NCI-H526 (cell line): ENCODE data around the gene GRIP2.

Source experiments
- DNase-seq, 2 experiments: peaks; one replicate each; lab custom pipeline; 2025; lab: John Stamatoyannopoulos, UW

The GRIP2 gene

DNA sequence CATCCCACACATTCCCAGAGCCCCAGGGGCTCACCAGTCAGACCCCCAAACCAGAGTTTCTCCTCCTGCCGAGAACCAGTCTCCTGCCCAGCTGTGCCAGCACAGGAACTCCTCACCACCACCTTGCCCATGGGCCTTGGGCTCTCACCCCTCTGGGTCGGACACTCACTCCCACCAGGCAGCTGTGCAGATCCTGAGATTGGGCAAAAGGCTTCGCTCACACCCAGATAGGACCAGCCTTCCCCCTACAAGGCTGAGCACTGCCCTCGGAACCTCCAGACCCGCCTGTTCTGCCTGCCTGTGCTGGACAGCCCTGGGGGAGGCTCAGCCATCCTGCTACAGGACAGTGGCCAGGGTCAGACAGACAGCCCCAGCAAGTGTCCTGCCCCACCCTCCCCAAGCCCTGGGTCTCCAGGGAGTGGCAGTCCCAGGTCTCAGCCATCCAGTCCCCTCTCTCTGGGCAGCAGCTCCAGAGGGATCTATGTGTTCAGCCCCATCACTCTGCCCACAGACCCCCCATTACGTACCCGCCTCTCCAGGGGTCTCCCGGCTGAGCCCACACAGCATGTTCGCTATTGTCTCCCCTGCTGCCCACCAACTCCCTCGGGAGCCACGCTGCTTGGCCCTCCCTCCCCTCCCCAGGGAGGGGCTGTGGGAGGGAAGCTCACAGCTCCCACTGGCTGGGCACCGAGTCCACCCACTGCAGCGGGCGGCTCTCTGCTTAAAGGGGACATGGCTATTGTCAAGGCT lies at the start of gene GRIP2:
Gene GRIP2 (minus strand): TSS at position 601 of the 750 bp plus-strand sequence. CDS start 34 bp downstream, at position 567.
- DNase-seq, result peak in 1 of 2 experiments; percentile 48

DNA sequence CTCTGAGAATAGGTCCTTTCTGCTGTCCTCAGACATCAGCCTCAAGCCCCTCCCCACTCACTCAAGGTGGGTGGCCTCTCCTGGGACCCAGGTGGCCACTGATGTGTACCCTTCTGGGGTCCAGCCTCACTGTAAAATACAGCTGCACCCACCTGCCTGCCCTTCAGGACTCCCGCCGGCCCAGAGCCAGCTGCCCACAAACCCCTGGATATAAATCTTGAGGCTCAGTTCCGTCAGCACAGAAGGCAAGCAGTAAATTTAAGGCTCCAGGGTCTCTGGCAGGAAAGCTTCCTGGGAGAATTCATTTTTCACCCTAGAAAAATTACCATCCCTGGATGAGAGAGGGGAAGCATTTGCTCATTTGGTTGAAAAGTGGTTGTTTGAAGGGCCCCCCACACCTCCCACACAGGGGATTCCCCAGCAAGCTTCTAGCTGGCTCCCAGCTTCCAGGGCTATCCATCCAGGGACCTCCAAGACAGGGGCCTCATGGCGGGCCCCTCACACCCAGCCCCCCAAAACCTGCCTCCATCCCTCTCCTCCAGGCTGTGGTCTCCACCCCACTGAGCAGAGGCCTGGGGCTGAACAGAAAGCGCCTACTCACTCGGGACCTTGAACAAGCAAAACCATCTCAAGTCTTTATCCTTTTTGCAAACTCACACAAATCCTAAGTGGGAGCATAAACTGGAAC lies 48.4 kb upstream of the GRIP2 start:
- no peak for DNase-seq

DNA sequence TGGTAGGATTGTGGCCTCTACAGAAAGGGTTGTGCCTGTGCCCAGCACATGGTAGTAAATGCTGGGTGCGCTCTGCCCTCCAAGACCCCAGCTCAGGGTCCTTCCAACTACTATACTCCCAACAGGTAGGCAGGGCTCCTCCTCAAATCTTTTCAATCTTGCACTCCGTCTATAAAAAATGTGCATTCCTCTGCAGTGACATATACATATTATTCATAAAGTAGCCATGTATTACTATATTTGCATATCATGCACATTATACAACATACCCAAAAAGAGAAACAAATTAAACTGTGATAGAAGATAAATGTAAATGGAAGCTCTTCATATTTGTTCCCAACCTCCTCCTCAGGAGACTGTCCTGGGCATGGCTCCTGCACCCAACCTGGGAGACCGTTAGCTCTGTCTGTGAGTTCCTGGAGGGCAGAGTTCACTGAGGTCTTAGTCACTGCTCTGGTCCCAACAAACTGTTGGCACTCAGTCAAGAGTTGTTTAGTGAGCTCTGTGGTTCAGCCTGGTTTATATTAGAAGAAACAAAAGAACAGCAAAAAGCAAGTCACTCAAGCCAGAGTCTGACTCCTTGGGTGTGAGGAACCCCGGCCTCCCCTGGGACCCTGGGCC lies 47.7 kb upstream of the GRIP2 start:
- no peak for DNase-seq

DNA sequence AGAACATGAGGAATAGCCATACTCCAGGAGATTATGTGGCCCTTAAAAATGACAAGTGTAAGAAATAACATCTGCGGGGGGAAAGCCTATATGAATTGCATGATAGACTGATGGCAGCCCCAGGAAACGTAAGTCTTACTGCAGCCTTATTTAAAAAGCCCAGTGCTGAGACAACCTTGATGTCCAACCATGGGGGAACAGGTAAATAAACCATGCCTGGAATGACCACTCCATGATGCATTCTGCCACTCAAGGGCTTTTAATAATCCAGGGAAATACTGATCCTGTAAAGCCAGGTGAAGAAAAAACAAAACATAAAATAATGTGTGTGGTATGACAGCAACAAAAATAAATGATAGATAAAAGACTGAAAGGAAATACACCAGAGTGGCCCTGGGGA lies 46.5 kb upstream of the GRIP2 start:
- DNase-seq, result no peak

DNA sequence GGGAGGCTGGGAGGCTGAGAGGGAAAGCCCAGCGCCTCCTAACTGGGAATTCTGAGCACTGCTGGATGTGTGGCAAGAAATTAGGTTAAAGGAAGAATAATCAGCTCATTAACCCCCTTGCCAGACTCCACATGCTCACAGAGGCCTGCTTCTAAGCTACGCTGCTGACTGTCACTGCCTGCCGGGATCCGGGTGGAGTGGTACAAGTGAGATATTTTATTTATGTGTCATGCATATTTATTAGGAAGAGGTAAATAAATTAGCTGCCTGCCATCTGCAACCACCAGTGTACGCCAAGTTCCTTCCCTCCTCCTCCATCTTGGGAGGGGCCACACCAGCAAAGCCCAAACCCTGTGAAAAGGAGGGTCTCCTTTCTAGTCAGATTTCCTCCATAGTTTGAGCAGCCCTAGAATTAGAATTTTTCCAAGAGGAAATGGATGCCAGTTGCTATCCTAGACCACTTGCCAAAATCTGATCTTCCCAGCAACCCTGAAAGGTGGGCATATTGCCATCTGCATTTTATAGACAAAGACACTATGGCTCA lies 43.5 kb upstream of the GRIP2 start:
- DNase-seq, result no peak

DNA sequence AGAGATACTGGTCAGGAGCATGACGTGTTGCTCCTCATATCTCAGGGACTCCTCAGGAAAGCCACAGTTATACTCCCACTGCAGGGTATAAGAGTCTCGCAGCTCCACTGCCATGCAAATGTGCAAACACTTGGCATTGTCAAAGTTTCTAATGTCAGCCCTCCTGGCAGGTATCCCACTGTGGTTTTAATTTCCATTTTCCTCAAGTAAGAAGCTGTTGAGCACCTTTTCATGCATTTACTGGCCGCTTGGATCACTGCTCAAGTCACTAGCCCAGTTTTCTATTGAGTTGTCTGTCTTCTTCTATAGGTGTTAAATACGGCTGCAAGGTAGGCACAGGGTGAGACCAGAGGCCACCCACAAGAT lies 41.9 kb upstream of the GRIP2 start:
- DNase-seq, result no peak

DNA sequence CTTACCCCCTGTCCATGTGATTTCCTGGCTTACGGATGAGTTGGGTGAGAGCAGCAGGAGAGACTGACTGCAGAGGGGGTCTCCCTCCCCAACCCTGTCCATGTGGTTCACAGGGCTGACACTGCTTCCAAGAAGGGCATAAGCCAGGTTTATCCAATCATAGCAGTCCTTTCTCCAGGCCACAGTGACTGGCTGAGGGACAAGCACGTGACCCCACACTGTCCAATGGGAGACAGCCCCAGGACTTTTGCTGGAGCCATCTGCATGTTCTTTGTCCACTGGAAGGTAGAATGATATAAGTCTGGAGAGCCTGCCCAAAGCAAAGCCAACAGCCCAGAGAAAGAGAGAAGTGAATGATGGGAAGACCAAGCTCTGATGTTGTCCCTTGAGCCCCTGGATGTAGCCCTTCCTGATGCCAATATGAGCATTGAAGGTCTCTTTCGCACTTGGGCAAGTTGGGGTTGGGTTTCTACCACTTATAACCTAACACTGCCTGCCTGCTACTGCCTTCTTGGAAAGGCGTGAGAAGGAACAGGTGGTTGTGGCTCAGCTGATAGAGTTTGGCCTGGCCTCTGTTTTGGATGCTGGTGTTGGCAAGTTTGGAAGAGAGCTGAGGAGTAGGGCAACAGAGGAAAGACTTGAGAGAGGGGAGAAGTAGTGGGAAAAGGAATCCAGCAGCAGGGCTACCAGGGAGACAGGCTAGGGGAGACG lies 41.3 kb upstream of the GRIP2 start:
- peak in 1 of 2 experiments; percentile 6 for DNase-seq

DNA sequence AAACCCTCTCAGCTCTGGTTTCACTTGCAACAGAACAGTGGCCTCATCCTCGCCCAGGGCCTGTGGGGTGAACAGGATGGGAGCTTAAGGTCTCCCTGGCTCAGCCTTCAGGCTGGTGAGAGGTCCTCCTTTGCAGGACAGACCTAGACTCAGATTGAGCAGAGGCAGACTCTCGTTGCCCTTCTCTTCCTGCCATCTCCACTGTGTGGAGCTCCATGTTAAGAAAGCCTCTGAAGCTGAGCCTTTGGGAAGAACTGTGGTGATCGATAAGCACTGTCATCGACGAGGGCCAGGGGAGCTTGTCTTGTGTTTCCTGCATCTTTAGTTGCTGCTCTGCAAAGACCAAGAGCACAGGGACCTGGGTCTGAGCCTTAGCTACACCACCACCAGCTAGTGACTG lies 37.8 kb upstream of the GRIP2 start:
- DNase-seq, result no peak

DNA sequence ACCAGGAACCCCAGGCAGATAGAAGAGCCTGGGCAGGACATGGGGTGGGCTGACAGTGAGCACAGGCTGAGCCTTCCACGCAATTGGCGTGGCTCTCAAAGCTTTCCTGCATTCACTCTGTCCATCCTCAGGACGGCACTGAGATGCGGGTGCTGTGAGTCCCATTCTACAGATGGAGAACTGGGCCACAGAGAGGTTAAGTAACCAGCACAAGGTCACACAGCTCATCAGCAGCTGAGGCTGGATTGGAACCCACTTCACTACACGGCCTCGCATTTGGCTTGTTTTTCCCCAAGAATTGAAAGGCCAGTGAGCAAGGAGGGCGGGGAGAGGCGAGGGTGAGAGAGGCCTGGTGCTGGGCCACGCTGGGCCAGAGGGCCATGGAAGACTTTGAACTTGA lies 36.0 kb upstream of the GRIP2 start:
- no peak for DNase-seq

DNA sequence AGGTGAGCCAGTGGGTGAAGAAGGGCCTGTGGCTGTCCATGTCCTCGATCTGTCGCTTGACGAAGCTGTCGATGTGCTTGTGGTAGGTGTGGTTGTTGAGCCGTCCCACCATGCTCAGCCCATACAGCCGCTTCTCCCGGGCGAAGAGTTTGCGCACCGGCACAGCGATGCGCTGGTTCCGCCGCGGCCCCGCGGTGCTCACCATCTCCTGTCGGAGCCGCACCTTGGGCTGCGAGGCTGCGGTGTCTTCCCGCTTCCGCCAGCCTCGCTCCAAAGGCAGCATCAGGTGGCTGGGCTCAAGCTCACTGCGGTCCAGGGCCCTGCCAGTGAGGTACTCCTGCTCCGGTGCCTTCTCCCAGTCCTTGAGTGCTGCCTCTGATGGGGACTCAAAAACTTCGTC lies 34.0 kb upstream of the GRIP2 start:
- no peak for DNase-seq

DNA sequence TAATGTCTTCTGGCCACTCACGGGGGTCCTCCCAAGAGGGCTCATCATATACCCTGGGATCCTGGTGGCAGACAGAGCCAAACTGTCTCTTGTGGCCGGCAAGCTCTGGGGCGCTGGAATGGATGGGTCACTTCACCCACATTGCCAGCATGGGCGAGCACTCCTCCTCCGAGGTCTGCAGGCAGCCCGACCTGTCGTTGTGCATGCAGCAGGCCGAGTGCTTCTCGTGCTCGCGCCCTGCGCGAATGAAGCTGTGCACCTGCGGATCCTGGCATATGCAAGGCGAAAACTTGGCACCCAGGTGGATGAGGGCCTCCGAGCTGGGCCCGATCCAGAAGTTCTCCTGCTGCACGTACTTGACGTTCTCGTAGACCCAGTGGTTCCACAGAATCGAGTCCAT lies 33.6 kb upstream of the GRIP2 start:
- no peak for DNase-seq

DNA sequence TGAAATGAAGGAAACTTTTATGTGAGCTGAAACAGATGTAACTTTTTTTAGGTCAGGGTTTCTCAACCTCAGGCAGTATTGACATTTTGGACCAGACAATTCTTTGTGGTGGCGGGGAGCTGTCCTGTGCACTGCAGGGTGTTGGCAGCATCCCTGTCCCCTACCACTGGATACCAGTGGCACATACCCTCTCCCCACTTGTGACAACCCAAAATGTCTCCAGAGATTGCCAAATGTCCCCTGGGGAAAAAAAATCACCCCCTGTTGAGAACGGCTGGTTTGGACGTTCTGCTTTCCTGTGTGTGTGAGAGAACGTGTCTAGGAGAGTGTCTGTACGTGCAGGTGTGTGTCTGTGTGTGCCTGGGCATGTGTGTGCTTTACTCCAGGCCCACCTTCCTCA lies 30.7 kb upstream of the GRIP2 start:
- DNase-seq, result no peak

DNA sequence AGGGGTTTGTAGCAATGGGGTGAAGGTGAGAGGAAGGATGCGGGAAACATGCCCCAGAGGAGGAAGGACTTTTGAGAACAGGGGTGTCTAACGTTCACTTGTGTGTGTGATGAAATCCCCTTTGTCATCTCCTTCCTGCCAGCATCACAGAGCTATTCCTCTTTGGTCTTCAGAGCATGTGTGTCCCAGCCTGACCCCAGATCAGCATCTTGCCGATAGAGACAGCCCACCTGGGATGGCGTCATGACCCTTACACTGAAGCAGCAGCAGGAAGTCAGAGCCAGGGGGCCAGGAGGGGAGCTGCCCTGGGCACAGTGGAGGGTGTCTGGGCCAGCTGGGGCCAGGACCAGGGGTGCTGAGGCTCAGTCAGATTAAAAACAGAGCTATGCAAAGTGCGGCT lies 29.9 kb upstream of the GRIP2 start:
- no peak for DNase-seq

DNA sequence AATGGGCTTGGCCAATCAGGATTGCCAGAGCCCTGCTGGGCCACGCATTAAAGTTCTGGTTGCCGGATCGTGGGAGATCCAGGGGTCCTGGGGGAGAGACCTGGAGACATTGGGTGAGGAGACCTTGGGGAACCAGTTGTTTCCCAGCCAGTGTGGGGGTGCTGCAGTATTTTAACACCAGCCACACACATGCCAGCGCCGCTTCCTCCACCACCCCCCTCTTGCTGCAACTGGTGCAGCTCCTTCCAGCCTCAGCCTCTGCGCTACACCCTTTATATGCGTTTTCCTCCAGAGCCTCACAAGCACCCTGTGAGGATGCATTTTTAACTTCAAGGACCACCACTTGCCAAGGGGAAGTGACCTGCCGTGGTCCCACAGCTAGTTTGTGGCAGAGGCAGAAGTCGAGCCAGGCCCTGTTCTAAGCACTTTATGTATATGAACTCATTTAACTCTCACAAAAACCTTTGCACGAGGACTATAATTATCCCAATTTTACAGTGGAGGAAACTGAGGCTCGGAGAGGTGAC lies 29.4 kb upstream of the GRIP2 start:
- no peak for DNase-seq

DNA sequence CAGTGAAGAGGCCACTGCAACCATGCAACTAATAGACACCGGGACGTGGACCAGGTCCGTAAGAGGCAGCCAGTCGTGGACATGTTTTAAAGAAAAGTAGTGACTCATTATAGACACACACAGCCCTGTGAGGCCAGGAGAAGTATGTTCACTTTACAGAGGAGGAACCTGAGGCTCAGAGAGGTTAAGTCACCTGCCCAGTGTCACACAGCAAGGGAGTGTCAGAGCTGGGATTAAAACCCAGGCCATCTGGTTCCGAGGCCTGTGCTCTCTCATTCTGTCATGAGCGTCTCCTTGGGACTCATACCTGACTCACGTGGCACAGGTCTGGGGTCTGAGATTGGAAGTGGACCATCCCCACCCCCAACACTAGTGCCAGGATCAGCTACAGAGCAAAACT lies 28.1 kb upstream of the GRIP2 start:
- DNase-seq, result no peak

DNA sequence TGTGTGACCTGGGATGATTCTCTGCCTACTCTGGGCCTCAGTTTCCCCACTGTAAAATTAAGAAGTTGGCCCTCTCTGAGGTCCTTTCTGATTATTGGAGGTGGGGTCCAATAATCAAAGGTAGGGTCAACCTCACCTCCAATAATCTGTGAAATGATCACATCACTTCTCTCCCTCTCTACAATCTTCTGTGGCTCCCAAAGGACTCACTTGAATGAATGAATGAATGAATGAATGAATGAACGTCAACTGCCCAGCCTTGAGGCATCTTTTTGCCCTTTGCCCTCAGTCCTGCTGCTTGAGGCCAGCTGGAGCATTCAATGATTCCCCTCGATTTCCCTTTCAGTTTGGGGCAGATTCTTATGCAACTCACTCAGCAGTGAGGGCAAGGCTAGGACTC lies 26.7 kb upstream of the GRIP2 start:
- DNase-seq, result no peak

DNA sequence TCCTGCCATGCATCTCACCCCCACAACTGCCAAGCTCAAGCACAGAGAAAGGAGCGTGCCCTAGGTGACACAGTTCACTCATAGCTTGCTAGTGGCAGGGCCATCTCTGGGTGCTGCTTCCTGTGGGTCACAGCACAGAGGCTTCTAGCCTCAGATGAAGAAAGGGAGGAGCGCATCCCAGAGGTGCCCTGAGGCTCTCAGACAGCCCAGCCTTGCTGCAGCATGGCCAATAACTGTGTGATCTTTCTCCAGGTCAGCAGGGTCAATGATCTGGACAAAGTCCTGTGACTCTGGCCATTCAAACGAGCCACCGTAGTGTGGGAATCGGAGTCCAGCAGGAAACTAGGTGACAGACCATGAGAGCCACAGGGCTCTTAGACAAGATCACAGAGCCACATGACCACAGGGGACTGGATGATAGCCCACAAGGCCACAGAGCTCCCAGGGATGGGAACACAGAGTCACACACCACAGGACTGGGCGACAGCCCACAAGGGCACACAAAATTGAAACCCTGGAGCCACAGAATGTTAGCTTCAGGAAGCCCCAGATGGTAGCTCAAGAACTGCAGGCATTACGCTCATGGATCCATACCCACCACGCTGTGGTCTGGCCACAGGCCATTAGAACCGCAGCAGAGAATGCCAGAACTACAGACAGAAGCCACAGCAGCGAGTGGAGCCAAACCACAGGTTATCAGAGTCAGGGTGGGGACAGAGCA lies 25.9 kb upstream of the GRIP2 start:
- no peak for DNase-seq

DNA sequence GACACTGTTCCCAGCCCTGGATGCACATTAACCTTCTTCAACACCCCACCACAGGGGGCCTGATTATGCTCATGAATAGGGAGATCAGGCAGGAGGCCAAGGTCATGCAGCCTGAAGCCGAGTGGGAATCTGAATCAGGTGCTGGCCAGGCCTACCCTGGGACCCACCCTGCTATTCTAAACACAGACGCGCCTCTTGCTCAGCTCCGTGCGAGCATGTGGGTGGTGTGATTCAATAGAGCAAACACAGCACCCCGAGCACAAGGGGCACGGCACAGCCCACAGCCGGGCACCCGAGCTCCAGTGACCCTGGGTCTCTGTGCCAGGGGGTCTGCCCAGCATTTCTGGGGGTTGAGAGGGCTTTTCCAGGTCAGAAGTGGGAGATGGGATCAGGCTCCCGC lies 24.6 kb upstream of the GRIP2 start:
- DNase-seq, result no peak

DNA sequence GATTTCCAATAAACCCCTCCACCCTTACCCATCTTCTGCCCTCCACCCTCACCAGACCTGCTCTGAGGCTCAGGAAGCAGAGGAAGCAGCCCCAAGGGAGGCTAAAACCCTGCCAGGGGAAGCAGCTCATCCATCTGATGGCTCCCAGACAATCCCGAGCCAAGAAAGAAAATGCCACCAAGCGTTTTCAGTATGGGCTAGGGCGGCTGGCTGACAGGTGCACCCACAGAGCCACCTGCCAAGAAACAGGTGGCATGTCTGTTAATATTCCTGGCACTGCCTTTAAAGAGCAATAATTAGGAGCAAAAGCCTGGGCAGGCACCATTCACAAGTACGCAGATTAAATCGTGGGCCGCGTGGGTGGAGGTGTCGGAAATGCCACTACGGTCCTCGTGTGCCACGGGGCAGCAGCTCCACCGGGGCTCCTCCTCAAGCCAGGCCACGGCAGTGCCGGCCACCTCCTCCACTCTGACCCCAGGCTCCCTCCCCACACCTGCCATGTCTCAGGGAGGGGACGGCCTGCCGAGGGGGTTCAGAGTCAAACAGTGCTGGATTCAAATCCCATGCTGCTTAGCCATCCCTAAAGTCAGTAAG lies 23.9 kb upstream of the GRIP2 start:
- no peak for DNase-seq

DNA sequence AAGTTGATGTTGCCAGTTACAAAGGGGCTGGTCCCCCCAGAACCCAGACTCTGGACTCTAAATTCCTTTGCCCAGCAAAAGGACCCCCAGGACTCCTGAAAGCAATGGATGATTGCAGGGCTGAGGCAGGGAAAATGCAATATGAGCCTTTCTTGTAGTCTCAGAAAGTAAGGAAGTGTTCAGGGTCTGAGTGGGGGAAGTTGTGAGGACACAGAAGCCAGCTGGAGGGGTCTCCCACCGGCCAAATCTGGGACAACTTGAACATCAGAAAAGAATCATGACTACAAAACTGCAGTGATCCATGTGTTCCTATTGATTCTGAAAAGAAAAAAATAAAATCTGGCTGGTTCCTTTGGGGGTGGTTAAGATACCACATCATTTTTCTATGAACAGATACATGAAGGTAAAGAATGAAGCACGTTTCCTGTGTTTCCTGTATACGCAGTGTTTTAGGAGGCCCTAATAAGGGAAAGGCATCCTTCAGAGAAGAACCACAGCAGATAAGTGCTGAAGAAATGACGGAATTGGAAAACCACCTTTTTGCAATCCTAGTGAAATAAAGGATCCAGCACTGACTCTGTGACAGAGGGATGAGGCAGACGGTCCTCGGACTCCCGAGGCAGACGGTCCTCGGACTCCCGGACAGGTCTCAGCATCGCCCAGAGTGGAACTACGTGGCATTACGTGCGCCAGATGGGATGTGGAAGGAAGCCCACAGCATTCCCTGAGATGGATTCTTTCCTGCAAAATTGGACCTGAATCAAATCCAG lies 22.2 kb upstream of the GRIP2 start:
- DNase-seq, result no peak
